Measurements from ENCODE around the gene CD68. TPM values are rescaled to one million over a fixed set of nuclear protein-coding genes. Genes with fewer than 3 reads are reported as not detected.

CD68 gene
- total and polyA plus RNA-seq, 7 donors, result 24.6 to 161 (median 56.4) TPM

DNA sequence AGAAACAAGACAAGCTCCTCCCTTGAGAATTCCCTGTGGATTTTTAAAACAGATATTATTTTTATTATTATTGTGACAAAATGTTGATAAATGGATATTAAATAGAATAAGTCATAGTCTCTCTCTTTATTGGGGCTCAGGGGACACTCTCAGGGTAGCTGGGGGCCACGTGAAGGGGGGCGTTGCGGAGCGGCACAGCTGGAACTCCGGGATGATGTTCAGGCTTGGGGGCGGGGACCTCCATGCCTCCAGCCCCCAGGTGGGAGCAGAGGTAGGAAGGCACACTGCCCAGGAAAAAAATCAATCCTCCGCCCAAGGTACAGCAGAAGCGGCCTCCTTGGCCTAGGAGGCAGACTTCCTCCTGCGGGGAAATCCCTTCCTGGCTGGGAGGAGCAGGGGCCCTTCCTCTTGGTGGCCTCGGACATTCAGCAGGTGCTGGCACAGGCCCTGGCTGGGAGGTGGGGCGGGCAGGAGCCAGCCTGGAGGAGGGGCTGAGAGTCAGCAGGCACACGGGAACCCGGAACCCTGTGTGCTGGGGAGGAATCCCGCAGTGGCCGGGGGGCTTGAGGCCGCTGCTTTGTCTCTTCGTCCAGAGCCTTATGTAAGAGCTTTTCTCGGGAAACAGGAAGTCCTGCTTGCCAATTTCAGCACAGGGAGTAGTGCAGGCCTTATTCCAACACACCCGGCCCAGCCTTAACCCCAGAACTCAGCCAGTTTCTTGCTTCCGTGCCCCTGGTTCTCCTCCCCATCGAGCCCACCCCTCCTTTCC, 21.5 kb upstream of the CD68 start:
- intact Hi-C loops (cut with DNase I), result no loop called here
- Histone ChIP-seq H3K9me3 (no peaks in the 10 kb centered on the region), H3K27ac (peak overlapping the region; percentile 89 to 98 (median 97)), H3K36me3 (peaks cover 0 to 5% (median 0%) of the 10 kb centered on the region in 4 donors), H3K27me3 (no peaks in the 10 kb centered on the region), H3K4me1 (peaks cover 0 to 50% (median 47%) of the 10 kb centered on the region in 4 donors), H3K4me3 (peak overlapping the region; percentile 2 to 97 (median 84))
- peak; percentile 96 for DNase-seq
- TF ChIP-seq POLR2A (IDR thresholded peaks at IDR 0.05), result peak; percentile 43 to 85
- TF ChIP-seq CTCF (IDR thresholded peaks at IDR 0.05), result no peak
- TF ChIP-seq POLR2AphosphoS5 (IDR thresholded peaks at IDR 0.05), result peak; percentile 72 to 90 (median 82)
- peak in 2 of 4 donors; percentile 35 to 36 for TF ChIP-seq EP300 (IDR thresholded peaks at IDR 0.05)
- 4 to 14% methylated on average over 21 of the region's 21 CpGs for WGBS, 2 donors

GRCh38 chr17:7558544-7559319, 20.7 kb upstream of the CD68 start, which contains the start of gene TNFSF13:
Gene TNFSF13, plus strand, starts transcription at chr17:7558750. Its CDS starts 290 bp downstream, at chr17:7559040.
- Histone ChIP-seq H3K36me3 (peaks cover 0 to 11% (median 5%) of the 10 kb centered on the region in 4 donors), H3K4me1 (peaks cover 0 to 58% (median 54%) of the 10 kb centered on the region in 4 donors), H3K27ac (peak within 1 kb of the TSS; percentile 89 to 98 (median 97)), H3K27me3 (no peaks in the 10 kb centered on the region), H3K9me3 (no peaks in the 10 kb centered on the region), H3K4me3 (peak within 1 kb of the TSS; percentile 15 to 97 (median 84))
- DNase-seq, result peak; percentile 87
- 10 to 26% methylated on average over 16 of the region's 16 CpGs for WGBS, 2 donors
- intact Hi-C loops (cut with DNase I), result no loop called here
- TF ChIP-seq POLR2AphosphoS5 (IDR thresholded peaks at IDR 0.05), result peak in 1 of 4 donors; percentile 54
- peak in 1 of 2 donors; percentile 7 for TF ChIP-seq POLR2A (IDR thresholded peaks at IDR 0.05)
- no peak for TF ChIP-seq EP300 (IDR thresholded peaks at IDR 0.05)
- TF ChIP-seq CTCF (IDR thresholded peaks at IDR 0.05), result no peak

GRCh38 chr17:7559320-7560171, 19.9 kb upstream of the CD68 start:
- peak overlapping the region; percentile 89 to 98 (median 97) for H3K27ac ChIP-seq
- intact Hi-C loops (cut with DNase I), result loop anchor here (2.0 to 10.0 kb wide), 6 partner anchors 55 to 305 kb away; partner anchors contain the start of genes CTDNEP1, ELP5, FXR2 and NEURL4
- H3K36me3 ChIP-seq, result peaks cover 3 to 14% (median 12%) of the 10 kb centered on the region in 4 donors
- 21 to 67% methylated on average over 18 of the region's 18 CpGs for WGBS, 2 donors
- no peak for DNase-seq
- H3K4me3 ChIP-seq, result peak overlapping the region in 3 of 4 donors; percentile 73 to 97 (median 94)
- H3K9me3 ChIP-seq, result no peaks in the 10 kb centered on the region
- H3K27me3 ChIP-seq, result no peaks in the 10 kb centered on the region
- TF ChIP-seq CTCF (IDR thresholded peaks at IDR 0.05), result no peak
- no peak for TF ChIP-seq POLR2AphosphoS5 (IDR thresholded peaks at IDR 0.05)
- TF ChIP-seq EP300 (IDR thresholded peaks at IDR 0.05), result no peak
- TF ChIP-seq POLR2A (IDR thresholded peaks at IDR 0.05), result no peak
- H3K4me1 ChIP-seq, result peaks cover 0 to 66% (median 62%) of the 10 kb centered on the region in 4 donors

Measured in sigmoid colon (tissue), 7 donors.